KOPT-K1 (cell line): ENCODE measurements around the gene EDRF1.

Source experiments
- H3K27ac ChIP-seq: fragments of 200-600 bp; sonication (generic); 2 replicates; pipeline ENCODE4 v1.5.1; 2016; ENCODE audit warnings: antibody characterized with exemption, mild to moderate bottlenecking, low read depth, low read length; ENCODE audit not compliant: poor library complexity, severe bottlenecking
- H3K36me3 ChIP-seq: fragments of 200-600 bp; sonication (generic); 2 replicates; pipeline ENCODE4 v1.5.1; 2017; ENCODE audit warnings: antibody characterized with exemption, mild to moderate bottlenecking, low read length, moderate library complexity; ENCODE audit not compliant: insufficient read depth
- H3K9me3 ChIP-seq: fragments of 200-600 bp; sonication (generic); 2 replicates; pipeline ENCODE4 v1.5.1; 2017; ENCODE audit warnings: antibody characterized with exemption, low read length, mild to moderate bottlenecking; ENCODE audit not compliant: insufficient read depth, poor library complexity, severe bottlenecking

Gene EDRF1

DNA sequence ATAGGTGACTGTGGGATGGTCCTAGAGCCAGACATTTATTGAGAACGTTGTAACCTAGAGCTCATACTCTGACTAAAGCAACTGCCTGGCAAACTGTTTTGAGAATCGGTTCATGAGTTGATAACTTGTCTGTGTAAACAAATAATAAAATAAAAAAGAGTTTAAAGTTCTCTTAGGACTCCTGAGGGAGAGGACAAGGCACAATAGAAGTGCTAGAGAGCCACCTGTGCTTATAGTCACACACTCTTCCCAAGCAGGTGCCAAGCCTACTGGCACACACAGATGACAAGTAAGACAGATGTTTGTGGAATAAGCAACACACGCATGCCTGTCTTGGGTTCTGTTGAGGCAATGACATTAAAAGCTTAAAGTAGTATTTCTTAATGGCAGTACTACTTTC, 7.9 kb downstream of the EDRF1 start:
- H3K27ac ChIP-seq: no peak overlapping the region
- H3K36me3 ChIP-seq: peaks cover 99% of the 10 kb centered on the region

GRCh38 chr10:125734148-125734547, 14.6 kb downstream of the EDRF1 start:
- no peak overlapping the region for H3K27ac ChIP-seq
- no peaks in the 10 kb centered on the region for H3K9me3 ChIP-seq
- peaks cover 100% of the 10 kb centered on the region for H3K36me3 ChIP-seq

More for the DNA sequence above, 7.9 kb downstream of the EDRF1 start:
- no peaks in the 10 kb centered on the region for H3K9me3 ChIP-seq

DNA sequence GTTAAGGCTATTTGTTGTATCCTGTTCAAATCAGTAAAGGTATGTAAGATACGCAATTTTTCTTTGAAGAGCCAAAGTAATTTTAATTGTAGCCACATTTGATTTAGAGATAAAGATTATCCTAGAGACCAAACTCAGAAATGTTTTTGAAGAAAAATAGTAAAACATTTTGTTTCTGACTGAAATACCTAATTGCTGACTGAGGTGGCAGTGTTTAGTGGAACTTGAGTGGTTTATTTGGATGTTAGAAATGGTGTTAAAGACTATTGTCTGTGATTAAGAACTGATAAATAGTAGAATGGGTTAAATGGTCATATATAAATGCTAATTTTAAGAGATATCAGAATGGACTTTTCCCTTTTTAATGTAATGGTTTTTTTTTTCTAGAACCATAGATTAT, 15.3 kb downstream of the EDRF1 start:
- Histone ChIP-seq H3K27ac (no peak overlapping the region), H3K36me3 (peaks cover 100% of the 10 kb centered on the region), H3K9me3 (no peaks in the 10 kb centered on the region)

DNA sequence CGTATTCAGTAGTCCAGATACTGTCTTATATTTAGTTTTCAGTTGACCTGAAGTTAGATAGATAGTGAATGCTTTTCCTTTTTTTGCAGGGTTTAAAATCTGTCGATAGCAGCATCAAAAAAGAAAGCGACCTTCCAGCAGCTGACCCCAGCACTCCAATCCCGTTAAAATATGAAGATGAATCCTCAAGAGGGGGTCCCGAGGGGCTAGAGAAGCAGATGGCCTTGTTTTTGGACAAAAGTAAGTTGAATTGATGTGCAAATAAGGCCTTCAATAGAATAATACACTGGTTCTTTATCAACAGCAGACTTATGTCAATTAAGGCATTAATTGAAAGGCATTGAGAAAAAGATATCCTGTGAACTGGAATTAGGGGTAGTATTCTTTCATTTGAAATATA, 18.7 kb downstream of the EDRF1 start:
- H3K9me3 ChIP-seq: no peaks in the 10 kb centered on the region
- H3K36me3 ChIP-seq: peaks cover 99% of the 10 kb centered on the region

DNA sequence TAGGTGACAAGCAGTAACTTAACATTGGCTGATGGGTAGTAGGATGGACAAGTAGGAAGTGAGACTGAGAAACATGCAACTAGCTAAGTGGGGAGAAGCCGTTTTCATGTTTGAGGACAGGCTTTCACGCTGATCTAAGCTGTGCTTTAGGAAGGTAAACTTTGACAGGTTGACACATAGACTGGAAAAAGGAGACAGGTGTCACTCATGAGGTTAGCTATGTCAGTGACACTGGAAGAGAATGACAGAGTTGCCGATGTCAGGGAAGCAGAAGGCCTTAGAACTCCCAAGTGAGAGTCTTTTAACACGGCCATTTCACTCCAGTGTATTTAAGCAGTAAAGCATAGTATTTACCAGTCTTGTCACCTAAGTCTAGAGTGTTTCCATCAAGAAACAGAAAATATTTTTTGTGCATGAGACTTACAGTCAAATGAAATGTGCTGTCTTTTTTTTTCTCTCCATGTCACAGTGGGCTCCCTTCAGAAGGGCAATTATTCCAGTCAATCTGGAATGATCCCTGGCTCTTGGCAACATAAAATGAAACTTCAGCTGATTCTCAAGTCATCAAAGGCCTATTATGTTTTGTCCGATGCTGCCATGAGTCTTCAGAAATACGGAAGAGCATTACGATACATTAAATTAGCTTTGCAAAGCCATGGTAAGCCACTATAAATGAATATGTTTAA, 20.6 kb downstream of the EDRF1 start:
- peaks cover 99% of the 10 kb centered on the region for H3K36me3 ChIP-seq

More for the DNA sequence above, 18.7 kb downstream of the EDRF1 start:
- no peak overlapping the region for H3K27ac ChIP-seq

GRCh38 chr10:125742465-125742864, 23.0 kb downstream of the EDRF1 start:
- no peak overlapping the region for H3K27ac ChIP-seq
- H3K9me3 ChIP-seq: no peaks in the 10 kb centered on the region
- H3K36me3 ChIP-seq: peaks cover 99% of the 10 kb centered on the region

More for the DNA sequence above, 20.6 kb downstream of the EDRF1 start:
- Histone ChIP-seq H3K27ac (no peak overlapping the region), H3K9me3 (no peaks in the 10 kb centered on the region)

- Histone ChIP-seq H3K27ac (no peak overlapping the region), H3K36me3 (peaks cover 99% of the 10 kb centered on the region), H3K9me3 (no peaks in the 10 kb centered on the region)
These were observed 25.4 kb downstream of the EDRF1 start for GRCh38 chr10:125744909-125745308.

DNA sequence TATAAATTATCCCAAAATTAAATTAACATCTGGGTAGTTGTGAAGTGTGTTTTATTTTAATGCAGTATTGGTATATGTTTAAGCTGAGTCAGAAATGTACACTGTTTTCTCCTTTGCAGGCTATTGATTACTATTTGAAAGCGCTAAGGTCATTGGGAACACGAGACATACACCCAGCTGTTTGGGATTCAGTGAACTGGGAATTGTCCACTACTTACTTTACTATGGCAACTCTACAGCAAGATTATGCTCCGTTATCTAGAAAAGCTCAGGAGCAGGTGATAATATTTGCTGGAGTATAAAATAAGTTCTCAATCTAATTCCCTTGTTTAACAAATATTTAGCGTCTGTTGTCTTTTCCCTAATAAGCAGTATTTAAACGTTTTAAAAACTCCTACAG, 27.9 kb downstream of the EDRF1 start:
- Histone ChIP-seq H3K36me3 (peaks cover 100% of the 10 kb centered on the region), H3K9me3 (no peaks in the 10 kb centered on the region), H3K27ac (no peak overlapping the region)

DNA sequence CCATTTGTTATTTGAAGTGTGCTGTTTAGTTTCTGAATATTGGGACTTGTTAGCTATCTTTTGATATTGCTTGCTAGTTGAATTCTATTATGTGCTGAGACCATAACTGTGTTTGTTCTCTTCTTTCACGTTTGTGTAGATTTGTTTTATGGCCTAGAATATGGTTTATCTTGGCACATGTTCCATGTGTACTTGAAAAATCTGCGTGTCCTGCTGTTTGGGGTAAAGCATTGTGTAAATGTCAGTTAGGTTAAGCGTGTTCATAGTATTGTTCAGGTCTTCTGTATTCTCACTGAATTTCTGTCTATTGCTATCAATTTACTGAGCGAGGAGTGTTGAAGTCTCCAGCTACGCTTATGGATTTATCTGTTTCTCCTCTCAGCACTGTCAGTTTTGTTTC, 36.7 kb downstream of the EDRF1 start:
- no peak overlapping the region for H3K27ac ChIP-seq
- H3K9me3 ChIP-seq: no peaks in the 10 kb centered on the region
- H3K36me3 ChIP-seq: peaks cover 99% of the 10 kb centered on the region

GRCh38 chr10:125756853-125757487, 37.5 kb downstream of the EDRF1 start:
- Histone ChIP-seq H3K9me3 (no peaks in the 10 kb centered on the region), H3K27ac (no peak overlapping the region), H3K36me3 (peaks cover 99% of the 10 kb centered on the region)

DNA sequence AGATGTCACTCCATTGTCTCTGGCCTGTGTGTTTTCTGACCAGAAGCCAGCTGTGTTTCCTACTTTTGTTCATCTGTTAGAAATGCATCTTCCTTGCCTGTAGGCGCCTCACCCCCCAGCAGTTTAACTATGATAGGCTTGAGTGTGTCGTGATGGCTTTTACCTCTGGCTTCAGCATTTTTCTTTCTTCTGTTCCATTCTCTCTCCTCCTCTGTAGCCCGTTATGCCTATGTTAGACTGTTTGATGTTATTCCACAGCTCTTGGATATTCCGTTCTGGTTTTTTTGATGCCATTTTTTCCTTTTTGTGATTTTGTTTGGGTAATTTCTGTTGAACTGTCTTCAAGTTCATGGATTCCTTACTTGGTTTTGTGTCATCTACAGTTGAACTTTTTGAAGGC, 38.2 kb downstream of the EDRF1 start:
- H3K36me3 ChIP-seq: peaks cover 99% of the 10 kb centered on the region

DNA sequence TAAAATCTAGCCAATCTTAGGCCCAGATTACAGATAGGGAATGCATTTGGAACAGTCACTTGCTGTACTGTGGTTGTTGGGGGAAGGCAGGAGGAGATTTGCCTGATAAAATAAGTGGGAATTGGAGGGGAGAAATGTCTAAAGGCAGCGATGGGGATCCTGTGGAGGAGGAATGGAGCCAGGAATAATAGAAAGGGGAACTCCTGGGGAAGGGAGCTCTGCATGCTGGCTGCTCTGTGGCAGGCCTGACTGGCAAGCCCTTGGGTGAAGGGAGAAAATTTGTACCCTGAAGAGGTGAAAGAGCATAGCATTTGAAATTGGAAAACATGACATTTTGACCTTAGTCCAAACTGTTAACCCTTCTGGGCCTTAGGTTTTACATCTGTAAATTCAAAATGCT, 42.5 kb downstream of the EDRF1 start:
- Histone ChIP-seq H3K9me3 (no peaks in the 10 kb centered on the region), H3K36me3 (peaks cover 100% of the 10 kb centered on the region), H3K27ac (no peak overlapping the region)

More for the DNA sequence above, 38.2 kb downstream of the EDRF1 start:
- Histone ChIP-seq H3K9me3 (no peaks in the 10 kb centered on the region), H3K27ac (no peak overlapping the region)

GRCh38 chr10:125762692-125763648, 43.5 kb downstream of the EDRF1 start:
- peaks cover 100% of the 10 kb centered on the region for H3K36me3 ChIP-seq
- H3K27ac ChIP-seq: no peak overlapping the region
- H3K9me3 ChIP-seq: no peaks in the 10 kb centered on the region

- H3K36me3 ChIP-seq: peaks cover 91% of the 10 kb centered on the region
- no peaks in the 10 kb centered on the region for H3K9me3 ChIP-seq
- no peak overlapping the region for H3K27ac ChIP-seq
These were observed 46.3 kb downstream of the EDRF1 start for GRCh38 chr10:125765835-125766234.

GRCh38 chr10:125766511-125766910, 47.0 kb downstream of the EDRF1 start:
- no peak overlapping the region for H3K27ac ChIP-seq
- no peaks in the 10 kb centered on the region for H3K9me3 ChIP-seq
- peaks cover 85% of the 10 kb centered on the region for H3K36me3 ChIP-seq
